Parathyroid adenoma (tissue), 2 donors: ENCODE data around the gene XRCC1.
"Not testable (repeated sequence)": the region's sequence is repeated elsewhere in the genome, so short reads cannot be mapped to it uniquely, and the experiment has no call there.

Experiments used
- H2AFZ ChIP-seq: fragments of 300-600 bp; sonication (generic); one replicate; pipeline ENCODE4 v1.7.0; 2017; ENCODE audit warnings: antibody characterized with exemption, mild to moderate bottlenecking
- H3K27ac ChIP-seq: fragments of 300-600 bp; sonication (generic); one replicate; pipeline ENCODE4 v1.7.0; 2017
- H3K27me3 ChIP-seq: fragments of 300-600 bp; sonication (generic); one replicate; pipeline ENCODE4 v1.7.0; 2017; ENCODE audit warnings: low read length; ENCODE audit not compliant: control insufficient read depth, insufficient read depth
- H3K36me3 ChIP-seq: fragments of 300-600 bp; sonication (generic); one replicate; pipeline ENCODE4 v1.7.0; 2017; ENCODE audit warnings: low read length; ENCODE audit not compliant: control insufficient read depth, insufficient read depth
- H3K4me1 ChIP-seq: fragments of 300-600 bp; sonication (generic); one replicate; pipeline ENCODE4 v1.7.0; 2017; ENCODE audit warnings: control low read depth
- H3K4me2 ChIP-seq: fragments of 300-600 bp; sonication (generic); one replicate; pipeline ENCODE4 v1.7.0; 2017; ENCODE audit warnings: low read length
- H3K4me3 ChIP-seq: fragments of 300-600 bp; sonication (generic); one replicate; pipeline ENCODE4 v1.7.0; 2017; ENCODE audit warnings: low read depth, low read length
- H3K79me2 ChIP-seq: fragments of 300-600 bp; sonication (generic); one replicate; pipeline ENCODE4 v1.7.0; 2017; ENCODE audit warnings: control low read depth
- H3K9ac ChIP-seq: fragments of 300-600 bp; sonication (generic); one replicate; pipeline ENCODE4 v1.7.0; 2017; ENCODE audit warnings: mild to moderate bottlenecking
- H3K9me3 ChIP-seq: fragments of 300-600 bp; sonication (generic); one replicate; pipeline ENCODE4 v1.7.0; 2017; ENCODE audit warnings: low read length; ENCODE audit not compliant: control insufficient read depth
- TF ChIP-seq, protein P1 (sequence below): fragments of 300-600 bp; sonication (generic); IDR thresholded peaks from one replicate; pipeline ENCODE4 v1.7.0; 2017; ENCODE audit warnings: antibody characterized with exemption, mild to moderate bottlenecking
- donor health status: primary hyperparathyroidism.

XRCC1 gene

DNA sequence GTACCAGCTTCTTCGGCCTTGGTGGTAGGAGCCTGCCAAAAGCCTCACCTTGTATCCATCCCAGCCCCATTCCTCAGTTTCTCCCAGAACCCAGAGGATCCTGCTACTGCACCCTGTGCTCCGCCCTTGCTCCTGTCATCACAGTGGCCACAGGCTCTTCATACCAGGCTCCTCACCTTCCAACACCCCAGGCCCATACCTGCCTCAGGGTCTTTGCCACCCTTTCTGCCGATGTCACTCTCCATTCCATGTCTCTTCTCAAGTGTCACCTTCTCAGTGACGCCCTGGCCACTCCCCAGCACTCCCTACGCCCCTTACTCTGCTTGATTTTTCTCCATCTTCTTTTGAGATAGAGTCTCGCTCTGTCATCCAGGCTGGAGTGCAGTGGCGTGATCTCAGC is 34.5 kb upstream of the XRCC1 start:
- H3K79me2 ChIP-seq, result no peaks in the 10 kb centered on the region
- no peaks in the 10 kb centered on the region for H3K27me3 ChIP-seq
- no peak overlapping the region for H3K4me3 ChIP-seq
- no peaks in the 10 kb centered on the region for H3K4me1 ChIP-seq
- no peak overlapping the region for H3K4me2 ChIP-seq
- no peak overlapping the region for H3K9ac ChIP-seq
- TF ChIP-seq, protein P1, sequence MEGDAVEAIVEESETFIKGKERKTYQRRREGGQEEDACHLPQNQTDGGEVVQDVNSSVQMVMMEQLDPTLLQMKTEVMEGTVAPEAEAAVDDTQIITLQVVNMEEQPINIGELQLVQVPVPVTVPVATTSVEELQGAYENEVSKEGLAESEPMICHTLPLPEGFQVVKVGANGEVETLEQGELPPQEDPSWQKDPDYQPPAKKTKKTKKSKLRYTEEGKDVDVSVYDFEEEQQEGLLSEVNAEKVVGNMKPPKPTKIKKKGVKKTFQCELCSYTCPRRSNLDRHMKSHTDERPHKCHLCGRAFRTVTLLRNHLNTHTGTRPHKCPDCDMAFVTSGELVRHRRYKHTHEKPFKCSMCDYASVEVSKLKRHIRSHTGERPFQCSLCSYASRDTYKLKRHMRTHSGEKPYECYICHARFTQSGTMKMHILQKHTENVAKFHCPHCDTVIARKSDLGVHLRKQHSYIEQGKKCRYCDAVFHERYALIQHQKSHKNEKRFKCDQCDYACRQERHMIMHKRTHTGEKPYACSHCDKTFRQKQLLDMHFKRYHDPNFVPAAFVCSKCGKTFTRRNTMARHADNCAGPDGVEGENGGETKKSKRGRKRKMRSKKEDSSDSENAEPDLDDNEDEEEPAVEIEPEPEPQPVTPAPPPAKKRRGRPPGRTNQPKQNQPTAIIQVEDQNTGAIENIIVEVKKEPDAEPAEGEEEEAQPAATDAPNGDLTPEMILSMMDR, result no peak
- H3K27ac ChIP-seq, result no peak overlapping the region
- no peaks in the 10 kb centered on the region for H3K36me3 ChIP-seq
- H3K9me3 ChIP-seq, result no peaks in the 10 kb centered on the region
- H2AFZ ChIP-seq, result no peak overlapping the region

- Histone ChIP-seq H2AFZ (no peak overlapping the region), H3K9ac (no peak overlapping the region), H3K9me3 (no peaks in the 10 kb centered on the region), H3K27ac (no peak overlapping the region), H3K36me3 (no peaks in the 10 kb centered on the region), H3K4me1 (no peaks in the 10 kb centered on the region), H3K4me2 (no peak overlapping the region), H3K4me3 (no peak overlapping the region), H3K27me3 (no peaks in the 10 kb centered on the region), H3K79me2 (no peaks in the 10 kb centered on the region)
- TF ChIP-seq, protein P1, result no peak
Observed at GRCh38 chr19:43607238-43608205, 32.2 kb upstream of the XRCC1 start.

DNA sequence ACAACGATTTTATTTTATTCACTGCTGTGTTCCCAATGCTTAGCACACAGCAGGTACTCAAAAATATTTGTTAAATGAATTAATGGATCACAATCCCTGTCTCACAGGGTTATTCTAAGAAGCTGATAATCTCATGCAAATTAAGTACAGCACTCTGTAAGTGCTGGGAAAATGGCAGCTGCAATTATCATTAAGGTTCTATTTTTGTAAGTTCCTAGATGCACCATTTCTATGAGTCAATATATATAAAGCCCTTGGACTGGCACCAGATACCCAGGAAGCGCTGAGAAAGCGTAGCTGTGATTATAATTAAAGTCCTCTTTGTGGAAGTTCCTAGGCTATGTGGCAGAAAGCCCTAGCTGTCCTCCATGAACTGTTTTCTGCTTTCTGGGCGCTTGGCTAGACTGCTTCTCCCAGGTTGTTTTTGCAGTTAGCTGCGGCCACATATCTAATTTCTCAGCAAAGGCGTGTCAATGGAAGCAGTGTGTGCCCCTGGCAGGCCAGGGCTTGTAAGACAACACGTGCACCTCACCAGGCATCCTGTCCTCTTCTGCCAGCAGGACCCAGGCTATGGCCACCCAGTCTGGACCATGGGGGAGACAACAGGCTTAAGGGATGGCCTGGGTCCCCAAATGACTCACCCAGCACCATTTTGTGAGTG is 31.4 kb upstream of the XRCC1 start:
- H3K4me3 ChIP-seq, result no peak overlapping the region
- no peak overlapping the region for H3K9ac ChIP-seq
- H3K27me3 ChIP-seq, result no peaks in the 10 kb centered on the region
- no peaks in the 10 kb centered on the region for H3K36me3 ChIP-seq
- no peaks in the 10 kb centered on the region for H3K79me2 ChIP-seq
- no peak overlapping the region for H2AFZ ChIP-seq
- TF ChIP-seq, protein P1, result no peak
- H3K4me2 ChIP-seq, result no peak overlapping the region
- no peak overlapping the region for H3K27ac ChIP-seq
- H3K4me1 ChIP-seq, result no peaks in the 10 kb centered on the region
- H3K9me3 ChIP-seq, result no peaks in the 10 kb centered on the region

DNA sequence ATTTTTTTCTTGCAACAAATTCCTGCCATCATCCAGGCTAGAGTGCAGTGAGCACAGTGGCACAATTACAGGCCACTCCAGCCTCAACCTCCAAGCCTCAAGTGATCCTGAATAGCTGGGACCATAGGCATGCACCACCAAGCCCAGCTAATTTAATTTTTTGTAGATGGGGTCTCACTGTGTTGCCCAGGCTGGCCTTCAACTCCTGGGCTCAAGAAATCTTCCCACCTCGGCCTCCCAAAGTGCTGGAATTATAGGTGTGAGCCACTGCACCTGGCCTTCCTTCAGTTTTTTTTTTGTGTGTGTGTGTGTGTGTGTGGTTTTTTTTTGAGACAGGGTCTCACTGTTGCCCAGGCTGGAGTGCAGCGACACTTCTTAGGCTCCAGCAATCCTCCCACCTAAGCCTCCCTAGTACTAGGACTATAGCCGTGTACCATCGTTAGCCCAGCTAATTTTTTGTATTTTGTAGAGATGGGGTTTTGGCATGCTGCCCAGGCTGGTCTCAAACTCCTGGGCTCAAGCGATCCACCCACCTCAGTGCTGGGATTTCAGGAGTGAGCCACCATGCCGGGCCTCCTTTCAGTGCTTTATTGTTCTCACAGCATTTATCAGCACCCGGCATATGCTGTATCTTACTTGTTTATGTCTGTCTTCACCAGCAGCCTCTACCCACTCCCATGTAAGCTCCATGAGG is 30.7 kb upstream of the XRCC1 start:
- no peaks in the 10 kb centered on the region for H3K79me2 ChIP-seq
- H2AFZ ChIP-seq, result no peak overlapping the region
- no peak overlapping the region for H3K27ac ChIP-seq
- H3K9me3 ChIP-seq, result no peaks in the 10 kb centered on the region
- TF ChIP-seq, protein P1, result no peak
- H3K27me3 ChIP-seq, result no peaks in the 10 kb centered on the region
- no peaks in the 10 kb centered on the region for H3K4me1 ChIP-seq
- H3K36me3 ChIP-seq, result no peaks in the 10 kb centered on the region
- no peak overlapping the region for H3K9ac ChIP-seq
- no peak overlapping the region for H3K4me3 ChIP-seq
- no peak overlapping the region for H3K4me2 ChIP-seq

GRCh38 chr19:43600326-43600725 is 25.0 kb upstream of the XRCC1 start:
- H3K4me1 ChIP-seq, H3K9ac ChIP-seq, H3K4me3 ChIP-seq, H3K27ac ChIP-seq, H2AFZ ChIP-seq, H3K9me3 ChIP-seq, H3K36me3 ChIP-seq, H3K79me2 ChIP-seq, H3K27me3 ChIP-seq, H3K4me2 ChIP-seq: not testable (repeated sequence)
